GM23248 (cell line): Measurements from ENCODE around the gene DAPK1. TPM values are rescaled to one million over a fixed set of nuclear protein-coding genes. Genes with fewer than 3 reads are reported as not detected.

ENCODE experiments used
- DNase-seq: peaks from one replicate; pipeline ENCODE4 v3.0.0-alpha.2; 2015
- H2AFZ ChIP-seq: fragments of 200-600 bp; sonication (generic); 2 replicates; pipeline ENCODE4 v1.6.1; 2016; ENCODE audit warnings: antibody characterized with exemption
- H3F3A ChIP-seq: fragments of 200-600 bp; sonication (generic); 2 replicates; pipeline ENCODE4 v1.6.1; 2016; ENCODE audit warnings: mild to moderate bottlenecking, antibody characterized with exemption, mixed run types; ENCODE audit not compliant: insufficient read depth
- H3K27ac ChIP-seq: fragments of 200-600 bp; sonication (generic); 2 replicates; pipeline ENCODE4 v1.5.1; 2016; ENCODE audit warnings: mild to moderate bottlenecking
- H3K27me3 ChIP-seq: fragments of 200-600 bp; sonication (generic); replicated peaks from 2 replicates; pipeline ENCODE4 v1.6.1; 2016; ENCODE audit warnings: mild to moderate bottlenecking; ENCODE audit not compliant: insufficient read depth
- H3K36me3 ChIP-seq: fragments of 200-600 bp; sonication (generic); 2 replicates; pipeline ENCODE4 v1.6.1; 2016; ENCODE audit warnings: low read depth, mild to moderate bottlenecking
- H3K4me1 ChIP-seq: fragments of 200-600 bp; sonication (generic); 2 replicates; pipeline ENCODE4 v1.6.1; 2016; ENCODE audit warnings: mild to moderate bottlenecking; ENCODE audit not compliant: insufficient read depth
- H3K4me2 ChIP-seq: fragments of 200-600 bp; sonication (generic); one replicate; pipeline ENCODE4 v1.6.1; 2016; ENCODE audit warnings: mild to moderate bottlenecking; ENCODE audit not compliant: unreplicated experiment
- H3K4me3 ChIP-seq: fragments of 200-600 bp; sonication (generic); 2 replicates; pipeline ENCODE4 v1.5.1; 2016; ENCODE audit warnings: mild to moderate bottlenecking
- H3K79me2 ChIP-seq: fragments of 200-600 bp; sonication (generic); 2 replicates; pipeline ENCODE4 v1.6.1; 2016; ENCODE audit warnings: mild to moderate bottlenecking; ENCODE audit not compliant: insufficient read depth
- H3K9ac ChIP-seq: fragments of 200-600 bp; sonication (generic); 2 replicates; pipeline ENCODE4 v1.6.1; 2016; ENCODE audit warnings: mild to moderate bottlenecking
- H3K9me2 ChIP-seq: fragments of 200-600 bp; sonication (generic); 2 replicates; pipeline ENCODE4 v1.6.1; 2016; ENCODE audit warnings: mixed run types, mild to moderate bottlenecking, moderate library complexity; ENCODE audit not compliant: insufficient read depth
- H3K9me3 ChIP-seq: fragments of 200-600 bp; sonication (generic); one replicate; pipeline ENCODE4 v1.6.1; 2017; ENCODE audit warnings: low read depth
- H4K20me1 ChIP-seq: fragments of 200-600 bp; sonication (generic); 2 replicates; pipeline ENCODE4 v1.6.0; 2016; ENCODE audit not compliant: insufficient read depth
- EZH2 ChIP-seq: fragments of 200-600 bp; sonication (generic); IDR thresholded peaks from 2 replicates; pipeline ENCODE4 v1.6.1; 2018; ENCODE audit warnings: antibody characterized with exemption, mild to moderate bottlenecking; ENCODE audit not compliant: insufficient read depth, poor library complexity, severe bottlenecking
- EZH2phosphoT487 ChIP-seq: fragments of 200-600 bp; sonication (generic); IDR thresholded peaks from 2 replicates; pipeline ENCODE4 v1.6.1; 2018; ENCODE audit warnings: antibody characterized with exemption, moderate library complexity, mild to moderate bottlenecking, low read depth; ENCODE audit not compliant: insufficient read depth
- WGBS, 2 experiments: methylation state at CpG; one replicate each; pipeline ENCODE4 v1.1.6; 2015 to 2017; ENCODE audit warnings: low lambda C conversion rate in 2 of 2, low coverage in 1 of 2; ENCODE audit errors: missing lambda C conversion rate in 2 of 2; 5-methylcytosine and 5-hydroxymethylcytosine counted together
- in situ Hi-C: fragments of 300-500 bp; cut with MboI; formaldehyde crosslinking; loops from 2 replicates; pipeline ENCODE4 v1.15.0; 2020
- polyA plus RNA-seq: library from polyadenylated mRNA; unstranded; fragments of >200 nt; fragmentation: Nextera tagmentation; extraction: Ambion mirVana; gene quantifications from 2 replicates; pipeline ENCODE4 v1.2.1, GENCODE V29; 2016
- total RNA-seq: library from RNA; depleted of rRNA; stranded (reverse); fragments of >200 nt; shearing (Covaris generic); gene quantifications from 2 replicates; pipeline ENCODE4 v1.2.3, GENCODE V29; 2014

The DAPK1 gene
- total and polyA plus RNA-seq, 2 experiments from 2014 or later, result 1.6 to 1.9 TPM

GRCh38 chr9:87530716-87531115, 33.0 kb downstream of the DAPK1 start:
- WGBS, 2 experiments, result 75 to 80% methylated on average over 4 of the region's 4 CpGs
- Histone ChIP-seq H3K4me3 (no peak overlapping the region), H3K4me1 (no peaks in the 10 kb centered on the region), H3K9ac (no peak overlapping the region), H3K79me2 (no peaks in the 10 kb centered on the region), H3K27me3 (no peaks in the 10 kb centered on the region), H3K9me3 (no peaks in the 10 kb centered on the region), H3F3A (no peaks in the 10 kb centered on the region), H2AFZ (no peak overlapping the region), H3K36me3 (no peaks in the 10 kb centered on the region), H4K20me1 (no peaks in the 10 kb centered on the region), H3K27ac (no peak overlapping the region), H3K4me2 (no peak overlapping the region), H3K9me2 (no peaks in the 10 kb centered on the region)
- in situ Hi-C loops, result no loop called here
- TF ChIP-seq EZH2, result no peak
- no peak for TF ChIP-seq EZH2phosphoT487
- DNase-seq, result no peak

GRCh38 chr9:87531370-87532295, 34.0 kb downstream of the DAPK1 start:
- Histone ChIP-seq H3K9me2 (no peaks in the 10 kb centered on the region), H3K79me2 (no peaks in the 10 kb centered on the region), H3K27me3 (no peaks in the 10 kb centered on the region), H3K36me3 (no peaks in the 10 kb centered on the region), H3K9me3 (no peaks in the 10 kb centered on the region), H2AFZ (no peak overlapping the region), H3K27ac (no peak overlapping the region), H3F3A (no peaks in the 10 kb centered on the region), H3K4me2 (no peak overlapping the region), H3K4me3 (no peak overlapping the region), H3K9ac (no peak overlapping the region), H3K4me1 (no peaks in the 10 kb centered on the region), H4K20me1 (no peaks in the 10 kb centered on the region)
- WGBS, 2 experiments, result 43 to 55% methylated on average over 3 of the region's 3 CpGs
- TF ChIP-seq EZH2 (no peak), EZH2phosphoT487 (no peak)
- in situ Hi-C loops, result no loop called here
- no peak for DNase-seq

GRCh38 chr9:87533271-87533670, 35.6 kb downstream of the DAPK1 start:
- Histone ChIP-seq H3K27me3 (no peaks in the 10 kb centered on the region), H3K9me3 (no peaks in the 10 kb centered on the region), H3K27ac (no peak overlapping the region), H3K4me2 (no peak overlapping the region), H4K20me1 (no peaks in the 10 kb centered on the region), H2AFZ (no peak overlapping the region), H3K36me3 (no peaks in the 10 kb centered on the region), H3K9ac (no peak overlapping the region), H3K4me1 (no peaks in the 10 kb centered on the region), H3K9me2 (no peaks in the 10 kb centered on the region), H3K4me3 (no peak overlapping the region), H3F3A (no peaks in the 10 kb centered on the region), H3K79me2 (no peaks in the 10 kb centered on the region)
- no peak for DNase-seq
- WGBS, 2 experiments, result 79 to 81% methylated on average over 2 of the region's 2 CpGs
- TF ChIP-seq EZH2 (no peak), EZH2phosphoT487 (no peak)
- in situ Hi-C loops, result no loop called here

- Histone ChIP-seq H3K4me3 (no peak overlapping the region), H4K20me1 (no peaks in the 10 kb centered on the region), H3K4me2 (no peak overlapping the region), H3K27me3 (no peaks in the 10 kb centered on the region), H3K4me1 (no peaks in the 10 kb centered on the region), H3K27ac (no peak overlapping the region), H3K9me3 (no peaks in the 10 kb centered on the region), H3F3A (no peaks in the 10 kb centered on the region), H2AFZ (no peak overlapping the region), H3K79me2 (no peaks in the 10 kb centered on the region), H3K36me3 (no peaks in the 10 kb centered on the region), H3K9me2 (no peaks in the 10 kb centered on the region), H3K9ac (no peak overlapping the region)
- in situ Hi-C loops, result no loop called here
- DNase-seq, result no peak
- 80 to 87% methylated on average over 4 of the region's 4 CpGs for WGBS, 2 experiments
- no peak for TF ChIP-seq EZH2
- TF ChIP-seq EZH2phosphoT487, result no peak
These were observed 36.4 kb downstream of the DAPK1 start for GRCh38 chr9:87534036-87534435.
